ENCODE data around the gene ZBTB8A. TPM values are rescaled to one million over a fixed set of nuclear protein-coding genes. Genes with fewer than 3 reads are reported as not detected.
A peak's percentile ranks its signal among the peaks of the same experiment; 100 is the strongest.

Gene ZBTB8A
- total and polyA plus RNA-seq, 2 of the 13 experiments (the other 11 are each of a cell fraction or from before 2014, with no cell fraction given), result 1.3 to 3.7 TPM

- TF ChIP-seq, protein P1, sequence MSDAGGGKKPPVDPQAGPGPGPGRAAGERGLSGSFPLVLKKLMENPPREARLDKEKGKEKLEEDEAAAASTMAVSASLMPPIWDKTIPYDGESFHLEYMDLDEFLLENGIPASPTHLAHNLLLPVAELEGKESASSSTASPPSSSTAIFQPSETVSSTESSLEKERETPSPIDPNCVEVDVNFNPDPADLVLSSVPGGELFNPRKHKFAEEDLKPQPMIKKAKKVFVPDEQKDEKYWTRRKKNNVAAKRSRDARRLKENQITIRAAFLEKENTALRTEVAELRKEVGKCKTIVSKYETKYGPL (CRISPR knock-in tag; IDR thresholded peaks at IDR 0.05), result peak; percentile 37; the same call in 1 of the 2 replicates
- TF ChIP-seq SRSF1 (optimal IDR thresholded peaks at IDR 0.05; ENCODE audit: low read depth, low read length), result no peak
- 0 out of 2 replicates have a peak, but pooled peaks have one; percentile 27 for TF ChIP-seq ZNF3 (CRISPR knock-in tag; IDR thresholded peaks at IDR 0.05)
- no peak for TF ChIP-seq ZNF253 (CRISPR knock-in tag; IDR thresholded peaks at IDR 0.05; ENCODE audit: borderline replicate concordance)
- no peak for TF ChIP-seq DNMT3B (CRISPR knock-in tag; conservative IDR thresholded peaks at IDR 0.05)
- 0 out of 2 replicates have a peak, but pooled peaks have one; percentile 6 for TF ChIP-seq ZNF333 (CRISPR knock-in tag; IDR thresholded peaks at IDR 0.05; ENCODE audit: borderline replicate concordance)
- TF ChIP-seq ZNF143 (CRISPR knock-in tag; IDR thresholded peaks at IDR 0.05), result no peak; the same call in 1 of the 2 replicates
- TF ChIP-seq HNF4G (IDR thresholded peaks at IDR 0.05; ENCODE audit: borderline replicate concordance, low read depth, low read length), result no peak
- no peak for TF ChIP-seq HNF4G (CRISPR knock-in tag; IDR thresholded peaks at IDR 0.05; ENCODE audit: borderline replicate concordance, low read depth)
- no peak for TF ChIP-seq ZNF83 (CRISPR knock-in tag; IDR thresholded peaks at IDR 0.05; ENCODE audit: borderline replicate concordance)
- no peak for TF ChIP-seq ZNF577 (CRISPR knock-in tag; IDR thresholded peaks at IDR 0.05; ENCODE audit: borderline replicate concordance, low read depth)
- TF ChIP-seq HMGXB3 (CRISPR knock-in tag; IDR thresholded peaks at IDR 0.05; ENCODE audit: borderline replicate concordance), result no peak
- TF ChIP-seq, protein P2, sequence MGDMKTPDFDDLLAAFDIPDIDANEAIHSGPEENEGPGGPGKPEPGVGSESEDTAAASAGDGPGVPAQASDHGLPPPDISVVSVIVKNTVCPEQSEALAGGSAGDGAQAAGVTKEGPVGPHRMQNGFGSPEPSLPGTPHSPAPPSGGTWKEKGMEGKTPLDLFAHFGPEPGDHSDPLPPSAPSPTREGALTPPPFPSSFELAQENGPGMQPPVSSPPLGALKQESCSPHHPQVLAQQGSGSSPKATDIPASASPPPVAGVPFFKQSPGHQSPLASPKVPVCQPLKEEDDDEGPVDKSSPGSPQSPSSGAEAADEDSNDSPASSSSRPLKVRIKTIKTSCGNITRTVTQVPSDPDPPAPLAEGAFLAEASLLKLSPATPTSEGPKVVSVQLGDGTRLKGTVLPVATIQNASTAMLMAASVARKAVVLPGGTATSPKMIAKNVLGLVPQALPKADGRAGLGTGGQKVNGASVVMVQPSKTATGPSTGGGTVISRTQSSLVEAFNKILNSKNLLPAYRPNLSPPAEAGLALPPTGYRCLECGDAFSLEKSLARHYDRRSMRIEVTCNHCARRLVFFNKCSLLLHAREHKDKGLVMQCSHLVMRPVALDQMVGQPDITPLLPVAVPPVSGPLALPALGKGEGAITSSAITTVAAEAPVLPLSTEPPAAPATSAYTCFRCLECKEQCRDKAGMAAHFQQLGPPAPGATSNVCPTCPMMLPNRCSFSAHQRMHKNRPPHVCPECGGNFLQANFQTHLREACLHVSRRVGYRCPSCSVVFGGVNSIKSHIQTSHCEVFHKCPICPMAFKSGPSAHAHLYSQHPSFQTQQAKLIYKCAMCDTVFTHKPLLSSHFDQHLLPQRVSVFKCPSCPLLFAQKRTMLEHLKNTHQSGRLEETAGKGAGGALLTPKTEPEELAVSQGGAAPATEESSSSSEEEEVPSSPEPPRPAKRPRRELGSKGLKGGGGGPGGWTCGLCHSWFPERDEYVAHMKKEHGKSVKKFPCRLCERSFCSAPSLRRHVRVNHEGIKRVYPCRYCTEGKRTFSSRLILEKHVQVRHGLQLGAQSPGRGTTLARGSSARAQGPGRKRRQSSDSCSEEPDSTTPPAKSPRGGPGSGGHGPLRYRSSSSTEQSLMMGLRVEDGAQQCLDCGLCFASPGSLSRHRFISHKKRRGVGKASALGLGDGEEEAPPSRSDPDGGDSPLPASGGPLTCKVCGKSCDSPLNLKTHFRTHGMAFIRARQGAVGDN (CRISPR knock-in tag; IDR thresholded peaks at IDR 0.05), result peak; percentile 90
- TF ChIP-seq ZNF639 (CRISPR knock-in tag; conservative IDR thresholded peaks at IDR 0.05), result no peak
- TF ChIP-seq ZBTB7B (CRISPR knock-in tag; IDR thresholded peaks at IDR 0.05), result no peak
- no peak for TF ChIP-seq TAF1 (CRISPR knock-in tag; IDR thresholded peaks at IDR 0.05)
Observed at GRCh38 chr1:32651461-32652073, 112.3 kb downstream of the ZBTB8A start (continued).

Data from HepG2 (cell line).